Measurements from ENCODE around the gene ALX3.

ALX3 gene

DNA sequence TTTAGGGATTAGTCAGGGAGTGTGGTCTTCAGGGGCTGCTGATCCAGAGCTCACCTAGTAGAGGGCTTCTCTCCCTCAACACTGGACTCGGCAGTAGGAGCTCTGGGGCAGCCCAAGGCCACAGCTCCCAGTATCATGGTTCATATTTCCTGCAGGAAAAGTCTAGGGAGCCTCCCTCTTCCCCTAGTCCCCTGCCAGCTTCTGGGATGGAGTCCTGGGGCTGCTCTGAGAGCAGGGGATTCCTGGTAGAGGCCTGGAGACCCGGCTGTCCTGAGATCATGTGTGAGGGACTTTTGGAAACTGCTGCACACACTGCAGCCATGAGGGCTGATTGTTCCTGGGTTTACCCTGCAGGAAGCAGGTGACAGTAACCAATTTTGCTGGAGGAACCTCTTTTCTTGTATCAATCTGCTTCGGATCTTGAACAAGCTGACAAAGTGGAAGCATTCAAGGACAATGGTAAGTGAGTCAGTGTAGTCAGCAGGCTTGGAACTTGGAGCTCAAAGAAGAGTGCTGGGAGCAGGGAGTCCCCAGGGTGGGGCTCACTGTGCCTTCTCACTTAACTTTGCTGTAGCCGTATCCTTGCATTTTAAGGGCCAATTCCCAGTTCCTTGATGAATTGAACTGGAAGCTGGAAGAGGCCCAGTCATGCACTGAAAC, 19.7 kb downstream of the ALX3 start:
- no peaks in the 10 kb centered on the region for H3K27me3 ChIP-seq (ENCODE audit: insufficient read depth, insufficient read length)
- peaks cover 97% of the 10 kb centered on the region for H3K36me3 ChIP-seq (ENCODE audit: insufficient read depth, insufficient read length, low read length)
- peaks cover 9% of the 10 kb centered on the region for H3K4me1 ChIP-seq (ENCODE audit: insufficient read depth, insufficient read length)
- H3K9me3 ChIP-seq (ENCODE audit: insufficient read depth, low read length): no peaks in the 10 kb centered on the region
- no peak for DNase-seq (ENCODE audit: low read depth, low spot score)
- no peak overlapping the region for H3K9ac ChIP-seq (ENCODE audit: insufficient read length, low read depth)
- TF ChIP-seq SUZ12 (IDR thresholded peaks at IDR 0.05; ENCODE audit: extremely low read depth, insufficient read depth, insufficient read length): no peak
- no peak for TF ChIP-seq ZNF274 (IDR thresholded peaks at IDR 0.05; ENCODE audit: low read depth, low read length)
- no peak for TF ChIP-seq YY1 (IDR thresholded peaks at IDR 0.05; ENCODE audit: insufficient read depth, insufficient read length)
- no peak overlapping the region for H3K4me3 ChIP-seq (ENCODE audit: insufficient read length, low read depth)

DNA sequence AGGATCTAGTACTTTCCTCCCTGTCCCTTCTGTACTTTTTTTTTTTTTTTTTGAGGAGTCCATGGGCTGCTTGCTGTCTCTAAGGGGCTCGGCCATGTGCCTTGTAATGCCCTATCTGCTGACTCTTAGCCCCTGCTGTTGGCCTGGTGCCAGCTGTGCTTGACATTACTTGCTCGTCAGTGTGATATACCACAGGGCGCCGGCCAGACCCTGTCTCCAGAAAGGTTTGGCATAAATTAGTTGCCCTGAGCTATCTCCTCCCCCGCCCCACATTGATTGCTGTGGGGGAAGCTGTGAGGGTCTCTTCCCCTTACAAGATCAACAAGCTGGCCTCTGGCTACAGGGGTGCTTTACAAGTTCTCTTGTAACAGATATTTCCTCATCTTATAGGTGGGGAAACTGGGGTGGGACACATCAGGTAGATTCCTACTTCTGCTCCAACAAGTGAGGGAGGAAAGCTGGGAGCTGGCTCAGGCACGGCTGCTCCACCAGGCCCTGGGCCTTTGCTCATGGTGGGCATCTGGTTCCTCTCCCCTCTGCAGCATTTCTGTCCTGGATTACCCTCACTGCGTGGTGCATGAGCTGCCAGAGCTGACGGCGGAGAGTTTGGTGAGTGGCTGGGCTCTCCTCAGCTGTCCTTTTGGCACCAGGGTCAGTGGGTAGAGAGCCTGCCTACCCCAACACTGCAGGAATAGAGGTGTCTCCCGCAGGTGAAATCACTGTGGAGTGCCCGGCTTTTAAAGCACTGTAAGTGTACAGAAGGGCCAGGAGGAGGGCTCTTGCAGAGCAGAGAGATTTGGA, 20.5 kb downstream of the ALX3 start:
- Histone ChIP-seq H3K9me3 (ENCODE audit: insufficient read depth, low read length) (no peaks in the 10 kb centered on the region), H3K4me3 (ENCODE audit: insufficient read length, low read depth) (no peak overlapping the region), H3K36me3 (ENCODE audit: insufficient read depth, insufficient read length, low read length) (peaks cover 97% of the 10 kb centered on the region), H3K27me3 (ENCODE audit: insufficient read depth, insufficient read length) (no peaks in the 10 kb centered on the region), H3K9ac (ENCODE audit: insufficient read length, low read depth) (no peak overlapping the region), H3K4me1 (ENCODE audit: insufficient read depth, insufficient read length) (peaks cover 9% of the 10 kb centered on the region)
- TF ChIP-seq YY1 (IDR thresholded peaks at IDR 0.05; ENCODE audit: insufficient read depth, insufficient read length) (no peak), ZNF274 (IDR thresholded peaks at IDR 0.05; ENCODE audit: low read depth, low read length) (no peak), SUZ12 (IDR thresholded peaks at IDR 0.05; ENCODE audit: extremely low read depth, insufficient read depth, insufficient read length) (no peak)
- no peak for DNase-seq (ENCODE audit: low read depth, low spot score)

DNA sequence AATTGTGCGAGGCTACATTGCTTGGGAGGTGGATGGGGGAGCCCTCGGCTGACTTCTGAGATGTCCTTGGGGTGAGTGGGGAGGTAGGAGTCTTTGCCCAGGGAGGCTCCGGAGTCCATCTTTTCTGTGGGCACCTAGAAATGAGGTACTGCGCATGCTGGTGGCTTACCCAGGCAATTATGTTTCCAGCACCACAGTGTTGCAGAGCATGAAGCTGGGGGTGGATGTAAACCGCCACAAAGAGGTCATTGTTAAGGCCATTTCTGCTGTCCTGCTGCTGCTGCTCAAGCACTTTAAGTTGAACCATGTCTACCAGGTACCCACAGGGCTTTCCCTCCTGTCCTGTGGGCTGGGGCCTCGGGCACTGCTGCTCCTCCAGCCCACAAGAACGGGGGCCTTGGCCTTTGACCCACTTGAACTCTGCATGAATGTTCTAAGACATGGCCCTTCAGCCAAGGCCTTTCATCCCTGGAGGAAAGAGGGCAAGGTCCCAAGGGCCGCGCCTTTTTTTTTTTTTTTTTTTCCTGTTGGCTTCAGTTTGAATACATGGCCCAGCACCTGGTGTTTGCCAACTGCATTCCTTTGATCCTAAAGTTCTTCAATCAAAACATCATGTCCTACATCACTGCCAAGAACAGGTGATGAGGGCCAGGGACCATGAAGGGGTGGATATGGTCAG, 21.4 kb downstream of the ALX3 start:
- Histone ChIP-seq H3K36me3 (ENCODE audit: insufficient read depth, insufficient read length, low read length) (peaks cover 97% of the 10 kb centered on the region), H3K4me1 (ENCODE audit: insufficient read depth, insufficient read length) (peaks cover 9% of the 10 kb centered on the region), H3K4me3 (ENCODE audit: insufficient read length, low read depth) (no peak overlapping the region), H3K9ac (ENCODE audit: insufficient read length, low read depth) (no peak overlapping the region), H3K27me3 (ENCODE audit: insufficient read depth, insufficient read length) (no peaks in the 10 kb centered on the region), H3K9me3 (ENCODE audit: insufficient read depth, low read length) (no peaks in the 10 kb centered on the region)
- no peak for DNase-seq (ENCODE audit: low read depth, low spot score)
- TF ChIP-seq SUZ12 (IDR thresholded peaks at IDR 0.05; ENCODE audit: extremely low read depth, insufficient read depth, insufficient read length) (no peak), ZNF274 (IDR thresholded peaks at IDR 0.05; ENCODE audit: low read depth, low read length) (no peak), YY1 (IDR thresholded peaks at IDR 0.05; ENCODE audit: insufficient read depth, insufficient read length) (no peak)

DNA sequence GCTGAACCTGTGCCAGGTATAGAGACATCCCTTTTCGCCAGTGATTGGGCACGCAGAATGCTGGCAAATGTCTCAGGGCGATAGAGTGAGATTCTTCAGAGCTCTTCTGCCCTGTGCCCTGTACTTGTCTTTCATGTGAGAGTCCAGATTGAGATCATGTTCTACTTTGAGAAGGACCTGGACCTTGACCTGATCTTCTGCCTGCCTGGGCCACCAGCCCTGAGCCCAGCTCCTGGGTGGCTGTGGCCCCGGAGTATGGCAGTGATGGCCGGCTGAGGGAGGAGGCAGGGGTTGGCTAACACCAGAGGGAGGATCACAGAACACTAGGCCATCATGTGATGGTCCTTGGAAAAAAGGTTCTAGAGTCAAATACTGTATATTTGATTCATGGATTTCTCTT, 22.2 kb downstream of the ALX3 start:
- TF ChIP-seq SUZ12 (IDR thresholded peaks at IDR 0.05; ENCODE audit: extremely low read depth, insufficient read depth, insufficient read length): no peak
- TF ChIP-seq YY1 (IDR thresholded peaks at IDR 0.05; ENCODE audit: insufficient read depth, insufficient read length): no peak
- TF ChIP-seq ZNF274 (IDR thresholded peaks at IDR 0.05; ENCODE audit: low read depth, low read length): no peak
- Histone ChIP-seq H3K4me1 (ENCODE audit: insufficient read depth, insufficient read length) (peaks cover 5% of the 10 kb centered on the region), H3K36me3 (ENCODE audit: insufficient read depth, insufficient read length, low read length) (peaks cover 97% of the 10 kb centered on the region), H3K4me3 (ENCODE audit: insufficient read length, low read depth) (no peak overlapping the region), H3K9ac (ENCODE audit: insufficient read length, low read depth) (no peak overlapping the region), H3K27me3 (ENCODE audit: insufficient read depth, insufficient read length) (no peaks in the 10 kb centered on the region), H3K9me3 (ENCODE audit: insufficient read depth, low read length) (no peaks in the 10 kb centered on the region)
- no peak for DNase-seq (ENCODE audit: low read depth, low spot score)

DNA sequence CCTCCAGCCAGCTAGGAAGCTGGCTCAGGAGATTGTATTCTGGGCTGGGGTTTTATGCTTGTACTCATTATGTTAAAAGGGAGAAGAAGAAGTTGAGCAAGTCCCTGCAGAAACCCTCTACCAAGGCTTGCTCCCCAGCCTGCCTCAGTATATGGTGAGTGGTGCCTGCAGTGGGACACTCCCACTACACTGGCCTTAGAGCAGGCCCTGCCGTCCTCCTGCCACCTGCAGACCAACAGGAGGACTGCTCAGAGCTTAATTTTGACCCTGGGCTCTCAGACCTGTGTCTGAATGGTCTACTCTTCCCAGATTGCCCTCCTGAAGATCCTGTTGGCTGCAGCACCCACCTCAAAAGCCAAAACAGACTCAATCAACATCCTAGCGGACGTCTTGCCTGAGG, 23.0 kb downstream of the ALX3 start:
- H3K27me3 ChIP-seq (ENCODE audit: insufficient read depth, insufficient read length): no peaks in the 10 kb centered on the region
- H3K4me3 ChIP-seq (ENCODE audit: insufficient read length, low read depth): no peak overlapping the region
- no peaks in the 10 kb centered on the region for H3K4me1 ChIP-seq (ENCODE audit: insufficient read depth, insufficient read length)
- H3K9me3 ChIP-seq (ENCODE audit: insufficient read depth, low read length): no peaks in the 10 kb centered on the region
- H3K9ac ChIP-seq (ENCODE audit: insufficient read length, low read depth): no peak overlapping the region
- no peak for TF ChIP-seq SUZ12 (IDR thresholded peaks at IDR 0.05; ENCODE audit: extremely low read depth, insufficient read depth, insufficient read length)
- peaks cover 97% of the 10 kb centered on the region for H3K36me3 ChIP-seq (ENCODE audit: insufficient read depth, insufficient read length, low read length)
- no peak for DNase-seq (ENCODE audit: low read depth, low spot score)

DNA sequence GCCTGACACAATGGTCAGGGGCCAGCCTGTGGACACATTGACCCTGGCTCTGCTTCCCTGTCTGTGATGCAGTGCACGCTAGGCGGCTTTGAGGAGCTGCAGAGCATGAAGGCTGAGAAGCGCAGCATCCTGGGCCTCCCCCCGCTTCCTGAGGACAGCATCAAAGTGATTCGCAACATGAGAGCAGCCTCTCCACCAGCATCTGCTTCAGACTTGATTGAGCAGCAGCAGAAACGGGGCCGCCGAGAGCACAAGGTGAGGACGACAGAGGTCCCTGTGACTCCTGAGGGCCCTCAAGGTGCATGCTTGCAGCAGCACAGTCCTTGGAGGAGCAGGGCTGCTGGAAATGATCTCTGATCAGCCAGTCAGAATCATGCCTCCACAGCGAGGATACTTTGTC, 27.5 kb downstream of the ALX3 start:
- TF ChIP-seq YY1 (IDR thresholded peaks at IDR 0.05; ENCODE audit: insufficient read depth, insufficient read length) (no peak), ZNF274 (IDR thresholded peaks at IDR 0.05; ENCODE audit: low read depth, low read length) (no peak), SUZ12 (IDR thresholded peaks at IDR 0.05; ENCODE audit: extremely low read depth, insufficient read depth, insufficient read length) (no peak)

DNA sequence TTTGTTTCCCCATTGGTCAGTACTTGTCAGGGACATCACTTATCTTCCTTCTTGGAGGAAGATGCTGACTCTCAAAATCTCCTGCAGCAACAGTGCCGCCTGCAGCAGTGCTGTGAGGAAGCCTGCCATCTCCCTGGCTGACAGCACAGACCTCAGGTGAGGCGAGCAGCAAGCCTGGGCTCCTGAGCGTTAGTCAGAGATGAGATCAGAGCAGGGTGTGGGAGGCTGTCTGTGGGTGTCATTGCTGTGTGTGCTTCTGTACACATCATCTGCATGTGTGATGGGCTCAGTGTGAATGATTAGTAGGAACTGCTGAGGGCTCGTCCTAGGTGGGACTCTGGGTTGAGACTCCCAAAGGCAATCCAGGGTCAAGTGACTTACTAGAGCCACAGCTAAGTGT, 29.9 kb downstream of the ALX3 start:
- Histone ChIP-seq H3K36me3 (ENCODE audit: insufficient read depth, insufficient read length, low read length) (peaks cover 93% of the 10 kb centered on the region), H3K9me3 (ENCODE audit: insufficient read depth, low read length) (no peaks in the 10 kb centered on the region), H3K4me1 (ENCODE audit: insufficient read depth, insufficient read length) (no peaks in the 10 kb centered on the region), H3K4me3 (ENCODE audit: insufficient read length, low read depth) (no peak overlapping the region), H3K9ac (ENCODE audit: insufficient read length, low read depth) (no peak overlapping the region), H3K27me3 (ENCODE audit: insufficient read depth, insufficient read length) (no peaks in the 10 kb centered on the region)
- no peak for DNase-seq (ENCODE audit: low read depth, low spot score)
- TF ChIP-seq SUZ12 (IDR thresholded peaks at IDR 0.05; ENCODE audit: extremely low read depth, insufficient read depth, insufficient read length) (no peak), YY1 (IDR thresholded peaks at IDR 0.05; ENCODE audit: insufficient read depth, insufficient read length) (no peak), ZNF274 (IDR thresholded peaks at IDR 0.05; ENCODE audit: low read depth, low read length) (no peak)

More for the DNA sequence above, 27.5 kb downstream of the ALX3 start:
- no peak overlapping the region for H3K4me3 ChIP-seq (ENCODE audit: insufficient read length, low read depth)
- H3K27me3 ChIP-seq (ENCODE audit: insufficient read depth, insufficient read length): no peaks in the 10 kb centered on the region
- H3K36me3 ChIP-seq (ENCODE audit: insufficient read depth, insufficient read length, low read length): peaks cover 97% of the 10 kb centered on the region
- H3K9me3 ChIP-seq (ENCODE audit: insufficient read depth, low read length): no peaks in the 10 kb centered on the region
- no peak for DNase-seq (ENCODE audit: low read depth, low spot score)
- H3K4me1 ChIP-seq (ENCODE audit: insufficient read depth, insufficient read length): no peaks in the 10 kb centered on the region
- H3K9ac ChIP-seq (ENCODE audit: insufficient read length, low read depth): no peak overlapping the region

All from NT2/D1 (cell line).